Measurements from ENCODE around the gene RFX5.

GRCh38 chr1:151318975-151319374 lies 28.1 kb downstream of the RFX5 start:
- TF ChIP-seq CTCF (conservative IDR thresholded peaks at IDR 0.05) (no peak), EZH2 (IDR thresholded peaks at IDR 0.05; ENCODE audit: low read depth) (no peak)

All from PC-9 (cell line).